GM19455 (cell line): ENCODE data around the gene C20orf144.
"Not testable (repeated sequence)": the region's sequence is repeated elsewhere in the genome, so short reads cannot be mapped to it uniquely, and the experiment has no call there.

Experiments used
- ATAC-seq: cut with Tn5 transposase; IDR thresholded peaks from one replicate; pipeline ENCODE4 v1.9.1; 2021; ENCODE audit not compliant: unreplicated experiment

C20orf144 gene

GRCh38 chr20:33693741-33694638 lies 31.9 kb downstream of the C20orf144 start:
- ATAC-seq, result no peak

DNA sequence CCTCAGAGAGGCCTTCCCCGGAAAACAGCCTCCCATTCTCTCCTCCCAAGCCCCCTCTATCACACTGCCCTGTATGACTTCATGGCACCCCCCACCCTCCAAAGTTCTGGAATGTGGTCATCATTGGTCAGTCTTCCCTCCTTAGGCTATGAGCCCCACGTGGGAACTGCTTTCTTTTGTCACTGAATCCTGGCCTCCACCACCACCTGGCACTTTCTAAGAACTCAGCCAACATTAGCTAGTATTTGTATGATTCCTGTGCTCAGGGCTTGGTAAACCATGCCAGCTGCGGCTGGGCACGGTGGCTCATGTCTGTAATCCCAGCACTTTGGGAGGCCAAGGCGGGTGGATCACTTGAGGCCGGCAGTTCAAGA lies 32.5 kb downstream of the C20orf144 start:
- ATAC-seq, result no peak

DNA sequence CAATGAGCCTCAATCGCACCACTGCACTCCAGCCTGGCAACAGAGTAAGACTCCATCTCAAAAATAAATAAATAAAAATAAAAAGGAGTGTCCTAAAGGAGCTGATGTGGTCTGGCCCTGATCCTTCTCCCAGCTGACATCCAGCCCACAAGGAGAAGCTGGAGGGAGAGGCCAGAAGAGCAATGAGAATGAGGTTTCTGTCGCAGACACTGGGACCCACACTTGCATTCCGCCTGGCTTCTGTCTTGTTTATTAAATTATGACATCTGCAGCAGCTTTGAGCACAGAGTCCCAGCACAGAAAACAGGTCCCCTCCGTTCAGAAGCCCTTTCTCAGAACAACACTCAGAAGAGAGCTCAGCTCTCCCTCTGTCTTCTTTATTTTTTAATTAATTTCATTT lies 34.3 kb downstream of the C20orf144 start:
- no peak for ATAC-seq

- ATAC-seq, result no peak
Observed at GRCh38 chr20:33697129-33697528, 35.0 kb downstream of the C20orf144 start.

GRCh38 chr20:33698966-33699365 lies 36.8 kb downstream of the C20orf144 start:
- ATAC-seq, result not testable (repeated sequence)

GRCh38 chr20:33700696-33701441 lies 38.7 kb downstream of the C20orf144 start:
- not testable (repeated sequence) for ATAC-seq

- ATAC-seq, result no peak
Observed at GRCh38 chr20:33701629-33702450, 39.7 kb downstream of the C20orf144 start.

GRCh38 chr20:33702861-33703260 lies 40.7 kb downstream of the C20orf144 start:
- ATAC-seq, result no peak

DNA sequence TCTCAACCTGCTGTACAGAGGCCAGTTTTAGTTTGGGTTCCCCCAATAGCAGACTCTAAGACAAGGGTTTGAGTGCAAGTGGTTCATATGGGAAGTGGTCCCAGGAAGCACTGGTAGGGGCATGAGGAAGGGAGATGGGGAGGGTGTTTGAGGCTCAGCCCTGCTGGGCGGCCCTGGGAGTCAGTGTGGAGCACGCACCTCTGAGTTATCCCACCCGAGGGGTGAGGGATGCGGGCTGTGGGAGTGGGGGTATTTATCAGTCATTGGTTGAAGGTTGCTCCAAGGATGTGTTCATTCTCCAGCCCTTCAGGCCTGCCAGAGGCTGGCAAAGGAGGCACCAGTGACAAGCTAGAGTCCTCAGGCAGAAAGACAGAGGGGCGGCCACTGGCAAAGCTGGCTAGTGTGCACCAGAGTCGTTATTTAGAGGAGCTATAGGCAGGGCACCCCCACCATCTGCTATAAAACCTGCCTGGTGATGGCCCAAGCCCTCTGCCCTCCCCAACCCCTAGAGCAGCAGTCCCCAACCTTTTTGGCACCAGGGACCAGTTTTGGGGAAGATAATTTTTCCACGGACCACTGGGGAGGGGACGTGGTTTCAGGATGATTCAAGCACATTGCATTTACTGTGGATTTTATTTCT lies 41.5 kb downstream of the C20orf144 start:
- ATAC-seq, result no peak

DNA sequence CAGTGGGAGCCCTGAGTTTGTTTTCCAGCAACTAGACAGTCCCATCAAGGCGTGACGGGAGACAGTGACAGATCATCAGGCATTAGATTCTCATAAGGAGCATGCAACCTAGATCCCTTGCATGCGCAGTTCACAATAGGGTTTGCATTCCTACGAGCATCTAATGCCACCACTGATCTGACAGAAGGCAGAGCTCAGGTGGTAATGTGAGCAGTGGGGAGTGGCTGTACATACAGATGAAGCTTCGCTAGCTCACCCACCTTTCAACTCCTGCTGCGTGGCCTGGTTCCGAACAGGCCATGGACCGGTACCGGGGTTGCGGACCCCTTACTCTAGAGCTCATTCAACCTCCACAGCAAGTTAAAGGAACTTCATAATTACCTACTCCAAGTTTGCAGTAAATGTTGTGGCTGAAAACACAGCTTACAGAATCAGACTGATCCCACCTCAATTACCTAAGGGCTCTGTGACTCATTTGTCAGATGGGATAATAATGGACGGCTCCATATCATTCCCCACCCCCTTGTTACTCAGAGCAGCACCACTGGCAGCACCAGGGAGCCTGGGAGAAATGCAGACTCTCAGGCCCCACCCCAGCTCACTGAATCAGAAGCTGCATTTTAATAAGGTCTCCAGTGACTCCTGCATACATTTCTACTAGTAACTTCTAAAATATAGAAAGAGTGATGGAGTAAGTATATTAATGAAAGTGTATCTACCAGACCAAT lies 42.2 kb downstream of the C20orf144 start:
- no peak for ATAC-seq

DNA sequence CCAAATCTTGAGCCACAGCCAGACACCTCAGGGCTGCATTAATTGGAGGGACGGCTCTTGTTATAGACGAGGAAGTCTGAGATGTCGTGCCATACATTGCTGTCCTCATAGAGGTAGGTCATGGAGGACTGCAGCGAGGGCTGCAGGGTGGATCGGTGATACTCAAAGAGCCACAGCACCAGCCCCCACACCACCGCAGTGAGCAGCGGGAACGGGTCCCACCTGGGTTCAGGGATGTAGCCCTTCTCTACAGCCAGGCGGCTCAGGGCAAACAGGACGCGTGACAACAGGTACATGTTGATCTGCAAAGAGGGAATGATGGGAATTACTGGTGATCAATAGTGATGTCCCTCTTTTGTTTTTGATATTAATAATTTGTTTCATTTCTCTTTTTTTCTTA lies 45.5 kb downstream of the C20orf144 start:
- no peak for ATAC-seq

- ATAC-seq, result no peak
Observed at GRCh38 chr20:33709398-33709797, 47.3 kb downstream of the C20orf144 start.

DNA sequence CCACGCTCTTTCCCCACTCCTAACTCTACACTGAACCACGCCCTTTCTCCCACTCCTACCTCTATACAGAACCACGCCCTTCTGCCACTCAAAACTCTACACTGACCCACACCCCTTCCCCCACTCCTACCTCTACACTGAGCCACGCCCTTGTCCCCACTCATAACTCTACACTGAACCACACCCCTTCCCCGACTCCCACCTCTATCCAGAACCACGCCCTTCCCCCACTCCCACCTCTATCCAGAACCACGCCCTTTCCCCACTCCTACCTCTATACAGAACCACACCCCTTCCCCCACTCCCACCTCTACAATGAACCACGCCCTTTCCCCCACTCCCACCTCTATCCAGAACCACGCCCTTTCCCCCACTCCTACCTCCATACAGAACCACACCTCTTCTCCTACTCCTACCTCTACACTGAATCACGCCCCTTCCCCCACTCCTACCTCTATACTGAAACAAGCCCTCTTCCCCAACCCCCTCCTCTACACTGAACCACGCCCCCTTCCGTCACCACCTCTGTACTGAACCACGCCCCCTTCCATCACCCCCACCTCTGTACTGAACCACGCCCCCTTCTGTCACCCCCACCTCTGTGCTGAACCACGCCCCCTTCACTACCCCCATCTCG lies 47.9 kb downstream of the C20orf144 start:
- ATAC-seq, result no peak

DNA sequence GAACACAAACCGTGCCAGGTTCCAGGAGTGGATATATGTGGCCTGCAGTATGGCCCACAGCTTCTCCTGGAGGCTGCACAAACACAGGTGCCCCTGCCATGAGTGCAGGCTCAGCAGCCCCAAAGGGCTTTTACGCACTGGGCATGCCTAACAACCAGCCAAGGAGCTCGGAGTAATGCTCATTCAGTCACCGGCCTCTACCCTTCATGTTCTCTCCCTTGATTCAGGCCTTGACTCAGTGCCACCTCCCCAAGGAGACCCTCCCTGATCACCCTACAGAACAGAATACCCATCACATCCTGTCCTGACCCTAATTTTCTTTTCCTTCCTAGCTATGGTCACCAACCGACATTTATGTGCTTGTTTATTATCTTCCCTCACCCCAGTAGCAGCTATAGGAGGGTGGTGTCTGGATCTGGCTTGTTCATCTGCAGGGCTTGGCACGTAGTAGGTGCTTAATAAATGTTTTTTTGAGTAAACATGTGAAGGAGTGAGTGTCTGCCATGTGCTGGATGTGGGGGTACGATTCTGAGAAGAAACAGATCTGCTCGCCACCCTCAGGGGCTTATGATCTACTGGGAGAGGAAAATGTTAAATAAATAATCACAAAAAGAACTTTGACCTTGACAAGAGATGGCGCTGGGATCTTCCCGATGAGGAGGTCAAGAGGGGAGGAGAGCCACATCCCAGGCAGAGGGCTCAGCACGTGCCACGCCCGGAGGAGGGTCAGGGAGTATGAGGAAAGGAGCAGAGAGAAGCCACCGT lies 48.7 kb downstream of the C20orf144 start:
- ATAC-seq, result no peak

DNA sequence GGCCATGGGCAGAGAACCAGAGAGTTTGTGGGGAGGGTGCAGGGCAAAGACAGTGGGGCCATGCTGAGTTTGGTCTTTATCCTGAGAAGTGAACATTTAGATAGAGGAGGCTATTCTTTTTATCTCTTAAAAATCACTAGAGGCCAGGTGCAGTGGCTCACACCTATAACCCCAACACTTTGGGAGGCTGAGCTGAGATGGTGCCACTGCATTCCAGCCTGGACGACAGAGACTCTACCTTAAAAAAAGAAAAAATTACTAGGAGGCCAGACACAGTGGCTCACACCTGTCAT lies 49.3 kb downstream of the C20orf144 start:
- ATAC-seq, result no peak
